ENCODE results near the gene PAX2.

The PAX2 gene

DNA sequence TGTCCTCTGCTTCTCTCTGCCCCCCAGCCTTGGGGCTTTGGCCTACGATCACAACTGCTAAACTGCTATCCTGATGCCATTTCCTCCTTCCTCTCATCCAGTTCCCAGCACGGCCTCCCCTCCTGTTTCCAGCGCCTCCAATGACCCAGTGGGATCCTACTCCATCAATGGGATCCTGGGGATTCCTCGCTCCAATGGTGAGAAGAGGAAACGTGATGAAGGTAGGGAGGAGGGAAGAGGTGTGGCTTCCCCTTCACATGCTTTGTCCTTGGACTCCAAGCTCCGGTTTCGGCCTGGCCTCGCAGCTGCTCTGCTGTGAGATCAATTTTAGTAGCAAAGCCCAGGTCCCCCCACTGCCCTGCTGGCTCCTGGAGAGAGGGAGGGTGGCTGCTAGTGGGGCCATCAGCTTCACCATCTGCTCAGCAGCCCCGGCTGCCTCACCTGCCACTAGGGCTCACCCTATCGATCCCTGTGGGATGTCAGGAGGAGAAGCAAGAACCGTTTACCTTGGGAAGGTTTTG is 35.8 kb downstream of the PAX2 start:
- POLR2A ChIA-PET, result no interaction called here
- CTCF ChIA-PET, result no interaction called here
- TF ChIP-seq, protein P1, sequence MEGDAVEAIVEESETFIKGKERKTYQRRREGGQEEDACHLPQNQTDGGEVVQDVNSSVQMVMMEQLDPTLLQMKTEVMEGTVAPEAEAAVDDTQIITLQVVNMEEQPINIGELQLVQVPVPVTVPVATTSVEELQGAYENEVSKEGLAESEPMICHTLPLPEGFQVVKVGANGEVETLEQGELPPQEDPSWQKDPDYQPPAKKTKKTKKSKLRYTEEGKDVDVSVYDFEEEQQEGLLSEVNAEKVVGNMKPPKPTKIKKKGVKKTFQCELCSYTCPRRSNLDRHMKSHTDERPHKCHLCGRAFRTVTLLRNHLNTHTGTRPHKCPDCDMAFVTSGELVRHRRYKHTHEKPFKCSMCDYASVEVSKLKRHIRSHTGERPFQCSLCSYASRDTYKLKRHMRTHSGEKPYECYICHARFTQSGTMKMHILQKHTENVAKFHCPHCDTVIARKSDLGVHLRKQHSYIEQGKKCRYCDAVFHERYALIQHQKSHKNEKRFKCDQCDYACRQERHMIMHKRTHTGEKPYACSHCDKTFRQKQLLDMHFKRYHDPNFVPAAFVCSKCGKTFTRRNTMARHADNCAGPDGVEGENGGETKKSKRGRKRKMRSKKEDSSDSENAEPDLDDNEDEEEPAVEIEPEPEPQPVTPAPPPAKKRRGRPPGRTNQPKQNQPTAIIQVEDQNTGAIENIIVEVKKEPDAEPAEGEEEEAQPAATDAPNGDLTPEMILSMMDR (IDR thresholded peaks at IDR 0.05; ENCODE audit: insufficient read depth, low read length, missing control alignments), result no peak
- no peak overlapping the region for H3K4me3 ChIP-seq (ENCODE audit: low read depth, low read length)
- no peak for DNase-seq (ENCODE audit: low read depth, low spot score)

DNA sequence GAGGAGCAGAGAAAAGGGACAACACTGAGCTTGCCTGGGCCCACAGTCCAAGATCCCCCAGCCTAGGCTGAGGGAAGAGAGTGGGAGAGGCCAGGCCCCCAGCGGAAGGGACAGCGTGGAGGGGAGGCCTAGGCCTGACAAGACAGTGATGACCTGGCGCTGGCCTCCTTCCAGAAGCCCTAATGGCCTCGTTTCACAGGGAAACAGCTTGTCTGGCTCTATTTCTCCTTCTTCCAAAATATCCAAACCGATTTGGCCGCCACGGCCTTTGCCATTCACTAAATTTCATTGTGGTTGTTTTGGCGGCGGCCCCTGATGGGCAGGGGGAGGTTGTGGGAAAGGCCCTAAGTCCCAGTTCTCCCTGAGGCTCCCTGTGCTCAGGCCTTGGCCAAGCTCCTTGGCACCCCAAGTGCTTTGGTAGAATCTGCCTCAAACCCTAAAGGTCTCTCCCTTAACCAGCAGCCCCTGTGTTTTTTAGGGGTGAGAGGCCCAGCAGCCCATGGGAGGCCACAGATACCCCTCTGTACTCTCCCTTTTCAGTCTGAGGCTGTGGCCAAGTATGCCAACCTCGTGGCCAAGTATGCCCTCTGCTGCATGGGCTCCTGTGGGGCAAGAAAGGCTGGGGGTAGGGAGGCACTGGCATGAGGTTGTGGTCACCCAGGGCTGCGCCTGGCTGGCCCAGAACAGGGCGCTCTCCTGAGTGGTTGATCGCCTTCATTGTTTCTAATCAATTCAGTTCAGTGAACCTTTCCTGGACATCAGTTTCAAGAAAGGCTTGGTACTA is 37.3 kb downstream of the PAX2 start:
- POLR2A ChIA-PET, result no interaction called here
- TF ChIP-seq, protein P1 (IDR thresholded peaks at IDR 0.05; ENCODE audit: insufficient read depth, low read length, missing control alignments), result no peak
- DNase-seq (ENCODE audit: low read depth, low spot score), result no peak

DNA sequence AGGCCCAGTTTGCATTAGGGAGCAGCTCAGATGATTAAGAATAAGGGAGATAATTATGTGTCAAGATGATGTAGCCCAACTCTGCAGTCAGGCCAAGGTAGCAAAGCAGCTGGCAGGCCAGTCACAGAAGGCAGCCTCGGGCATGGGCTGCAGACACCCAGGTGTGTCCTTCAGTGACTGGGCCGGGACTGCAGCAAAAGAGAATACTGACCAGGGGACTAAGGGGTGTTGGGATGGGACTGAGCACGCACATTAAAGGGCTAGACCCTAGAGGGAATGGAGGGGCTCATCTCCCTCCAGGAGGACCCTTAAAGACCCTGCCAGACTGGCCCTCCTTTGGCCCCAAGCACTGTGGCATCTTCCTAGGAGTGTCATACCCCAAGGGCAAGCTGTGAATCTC is 38.7 kb downstream of the PAX2 start:
- no peak overlapping the region for H3K4me3 ChIP-seq (ENCODE audit: low read depth, low read length)
- TF ChIP-seq, protein P1 (IDR thresholded peaks at IDR 0.05; ENCODE audit: insufficient read depth, low read length, missing control alignments), result no peak
- ChIA-PET POLR2A (no interaction called here), CTCF (no interaction called here)
- no peak for DNase-seq (ENCODE audit: low read depth, low spot score)

More for the DNA sequence above, 37.3 kb downstream of the PAX2 start:
- no peak overlapping the region for H3K4me3 ChIP-seq (ENCODE audit: low read depth, low read length)
- CTCF ChIA-PET, result interaction anchor here (0.8 kb wide), 1 partner anchor 93 kb away, joined by 3 read pairs; no protein-coding TSS in a partner anchor

DNA sequence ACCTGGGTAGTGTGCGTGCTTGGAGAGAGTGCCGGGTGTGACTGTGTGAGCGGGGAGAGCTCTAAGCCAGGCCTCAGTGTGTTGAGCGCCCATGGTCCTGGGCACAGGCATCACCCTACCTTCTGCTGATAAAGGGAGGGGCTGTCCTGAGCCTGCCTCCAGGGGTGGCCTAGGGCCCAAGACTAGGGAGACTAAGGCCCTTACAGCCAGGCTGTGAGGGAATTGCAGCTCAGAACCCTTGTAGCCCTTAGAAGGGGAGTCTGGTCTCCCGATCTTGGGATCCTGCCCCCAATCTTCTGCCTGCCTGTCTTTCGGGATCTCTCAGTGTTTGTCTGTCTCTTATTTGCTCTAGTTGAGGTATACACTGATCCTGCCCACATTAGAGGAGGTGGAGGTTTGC is 41.2 kb downstream of the PAX2 start:
- DNase-seq (ENCODE audit: low read depth, low spot score), result no peak
- TF ChIP-seq, protein P1 (IDR thresholded peaks at IDR 0.05; ENCODE audit: insufficient read depth, low read length, missing control alignments), result no peak
- ChIA-PET POLR2A (no interaction called here), CTCF (interaction anchor here (1.2 kb wide), 1 partner anchor 8 kb away, joined by 4 read pairs; no protein-coding TSS in a partner anchor)
- H3K4me3 ChIP-seq (ENCODE audit: low read depth, low read length), result no peak overlapping the region

DNA sequence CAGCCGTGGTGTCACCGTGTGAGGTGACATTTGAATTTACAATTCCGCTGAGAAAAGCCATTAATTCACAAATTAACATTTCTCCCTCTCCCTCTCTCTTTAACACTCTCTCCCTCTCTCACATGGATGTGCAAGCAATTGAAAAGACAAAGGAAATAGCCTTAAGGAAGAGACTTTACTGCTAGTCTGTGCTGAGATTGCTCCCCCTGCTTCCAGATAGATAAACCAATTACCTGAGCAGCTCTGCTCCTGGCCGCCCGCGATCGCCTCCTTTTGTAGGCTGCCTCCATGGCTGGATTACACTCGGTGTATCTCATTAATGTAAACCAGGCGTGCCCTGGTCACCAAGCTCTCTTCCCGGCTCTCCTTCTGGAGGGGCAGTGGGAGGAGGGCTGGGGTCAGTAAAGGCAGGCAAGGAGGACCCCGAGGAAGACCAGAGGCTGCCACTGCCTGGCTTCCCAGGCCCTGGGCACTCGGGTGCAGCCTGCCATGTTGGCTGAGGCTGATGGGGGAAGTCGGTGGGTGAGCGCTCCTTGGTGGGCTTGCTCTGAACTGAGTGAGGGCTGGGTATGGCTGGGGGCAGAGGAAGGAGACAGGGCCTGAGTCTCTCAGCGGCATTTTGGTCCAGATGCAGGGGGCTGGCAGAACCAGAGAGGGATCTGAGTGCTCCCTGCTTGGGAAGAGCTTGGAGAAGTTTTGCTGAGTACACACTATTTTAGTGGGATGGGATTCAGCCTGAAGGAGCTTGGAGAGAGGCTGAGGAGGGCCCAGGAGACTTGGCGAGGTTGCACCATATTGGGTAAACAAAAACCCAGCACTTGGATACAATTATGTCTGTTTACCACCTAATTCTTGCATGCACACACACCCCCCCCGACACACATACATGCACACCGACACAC is 42.9 kb downstream of the PAX2 start:
- DNase-seq (ENCODE audit: low read depth, low spot score), result no peak
- ChIA-PET CTCF (no interaction called here), POLR2A (no interaction called here)
- TF ChIP-seq, protein P1 (IDR thresholded peaks at IDR 0.05; ENCODE audit: insufficient read depth, low read length, missing control alignments), result no peak
- no peak overlapping the region for H3K4me3 ChIP-seq (ENCODE audit: low read depth, low read length)

DNA sequence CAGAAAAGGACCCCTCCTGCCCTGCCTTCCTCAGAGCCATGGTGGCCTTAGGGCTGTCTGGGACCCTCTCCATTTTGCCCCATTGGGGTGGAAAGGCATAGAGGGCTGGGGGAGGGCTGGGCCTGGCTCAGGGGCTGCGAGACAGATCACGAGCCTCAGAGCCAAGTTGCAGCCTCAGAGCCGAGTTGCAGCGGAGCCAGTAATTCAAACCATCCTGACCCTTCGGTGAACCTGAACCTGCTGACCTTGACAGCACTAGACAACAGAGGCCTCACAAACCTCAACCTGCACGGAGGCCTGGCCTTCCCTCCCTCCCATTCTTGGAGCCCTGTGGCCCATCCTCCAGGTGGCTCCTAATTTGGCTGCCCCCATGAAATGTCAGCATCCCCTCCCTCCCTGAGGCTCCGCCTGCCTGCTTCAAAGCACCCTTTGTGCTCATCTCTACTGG is 45.4 kb downstream of the PAX2 start:
- DNase-seq (ENCODE audit: low read depth, low spot score), result no peak
- ChIA-PET CTCF (no interaction called here), POLR2A (no interaction called here)
- H3K4me3 ChIP-seq (ENCODE audit: low read depth, low read length), result no peak overlapping the region
- TF ChIP-seq, protein P1 (IDR thresholded peaks at IDR 0.05; ENCODE audit: insufficient read depth, low read length, missing control alignments), result no peak

Measured in AG04449 (cell line).